K562 treated with DMSO at 1 percent for 48 hours (cell line): Measurements from ENCODE around the gene FHL3. TPM values are rescaled to one million over a fixed set of nuclear protein-coding genes. Genes with fewer than 3 reads are reported as not detected.

ENCODE experiments used
- total RNA-seq: library from RNA; unstranded; fragments of 300-600 nt; gene quantifications from 2 replicates; pipeline ENCODE4 v1.2.3, GENCODE V29; 2022; ENCODE audit warnings: low replicate concordance; ENCODE audit errors: extremely low read depth

The FHL3 gene
- total RNA-seq = 340 TPM in 1 of 2 replicates, not detected in the other

GRCh38 chr1:38005195-38006007 lies at the start of gene FHL3:
FHL3 (minus strand) TSS chr1:38005514; CDS start chr1:37999412, 6,102 bp downstream.

GRCh38 chr1:38046333-38046883 lies 41.1 kb upstream of the FHL3 start, which contains the start of gene POU3F1:
POU3F1 (minus strand) TSS chr1:38046793; CDS start chr1:38046743, 50 bp downstream.

GRCh38 chr1:38012363-38013226 lies 7.3 kb upstream of the FHL3 start, which contains the start of gene UTP11:
UTP11 (plus strand) TSS chr1:38012734; CDS start chr1:38012803, 69 bp downstream.

Other genes with a start within 250 kb of the FHL3 start
- not detected in 2 replicates for gene EPHA10, start 240.4 kb downstream of the FHL3 start, total RNA-seq
- gene MANEAL, start 211.7 kb downstream of the FHL3 start, total RNA-seq = not detected in 2 replicates
- gene C1orf122, start 197.7 kb downstream of the FHL3 start, total RNA-seq = not detected in 2 replicates
- gene YRDC, start 197.3 kb downstream of the FHL3 start, total RNA-seq = not detected in 2 replicates
- gene MTF1, start 145.9 kb downstream of the FHL3 start, total RNA-seq = not detected in 2 replicates
- gene INPP5B, start 58.5 kb downstream of the FHL3 start, total RNA-seq = not detected in 2 replicates
- not detected in 2 replicates for gene SF3A3, start 15.5 kb downstream of the FHL3 start, total RNA-seq
- not detected in 2 replicates for gene UTP11, start 7.2 kb upstream of the FHL3 start, total RNA-seq
- gene POU3F1, start 41.3 kb upstream of the FHL3 start, total RNA-seq = not detected in 2 replicates